ENCODE results near the gene PRKX.
"Not testable (repeated sequence)": the region's sequence is repeated elsewhere in the genome, so short reads cannot be mapped to it uniquely, and the experiment has no call there.

PRKX gene
- total RNA-seq, result 70.1 to 136 (median 71.6) reads per million in 4 donors

GRCh38 chrX:3713225-3713936 lies at the start of gene PRKX:
PRKX (minus strand) TSS chrX:3713649; CDS start chrX:3713253, 396 bp downstream.
- peak; percentile 50 to 81 (median 57) for DNase-seq

GRCh38 chrX:3763111-3763510 lies 49.7 kb upstream of the PRKX start:
- DNase-seq, result no peak

- DNase-seq, result no peak
Observed at GRCh38 chrX:3757510-3758025, 44.1 kb upstream of the PRKX start.

GRCh38 chrX:3748052-3748559 lies 34.7 kb upstream of the PRKX start:
- DNase-seq, result peak in 1 of 5 donors; percentile 21

GRCh38 chrX:3743801-3744439 lies 30.5 kb upstream of the PRKX start:
- peak; percentile 7 to 97 (median 17) for DNase-seq

- DNase-seq, result peak in 1 of 5 donors; percentile 27
Observed at GRCh38 chrX:3740946-3741345, 27.5 kb upstream of the PRKX start.

- peak in 1 of 5 donors; percentile 46 for DNase-seq
Observed at GRCh38 chrX:3738509-3738908, 25.1 kb upstream of the PRKX start.

GRCh38 chrX:3736536-3736935 lies 23.1 kb upstream of the PRKX start:
- not testable (repeated sequence) for DNase-seq

- not testable (repeated sequence) for DNase-seq
Observed at GRCh38 chrX:3735891-3736290, 22.4 kb upstream of the PRKX start.

- DNase-seq, result peak in 1 of 5 donors; percentile 28
Observed at GRCh38 chrX:3734456-3734855, 21.0 kb upstream of the PRKX start.

GRCh38 chrX:3733043-3733430 lies 19.6 kb upstream of the PRKX start:
- DNase-seq, result no peak

- not testable (repeated sequence) for DNase-seq
Observed at GRCh38 chrX:3732326-3733042, 19.0 kb upstream of the PRKX start.

GRCh38 chrX:3728454-3728853 lies 15.0 kb upstream of the PRKX start:
- no peak for DNase-seq

- DNase-seq, result not testable (repeated sequence)
Observed at GRCh38 chrX:3723460-3723859, 10.0 kb upstream of the PRKX start.

- DNase-seq, result no peak
Observed at GRCh38 chrX:3717742-3718420, 4.4 kb upstream of the PRKX start.

GRCh38 chrX:3715921-3716320 lies 2.5 kb upstream of the PRKX start:
- DNase-seq, result no peak

GRCh38 chrX:3714706-3715479 lies 1.4 kb upstream of the PRKX start:
- DNase-seq, result not testable (repeated sequence)

GRCh38 chrX:3713937-3714434 lies 537 bp upstream of the PRKX start:
- DNase-seq, result no peak

- DNase-seq, result peak in 1 of 5 donors; percentile 20
Observed at GRCh38 chrX:3712870-3713224, 602 bp downstream of the PRKX start.

- DNase-seq, result peak in 1 of 5 donors; percentile 25
Observed at GRCh38 chrX:3712051-3712869, 1.2 kb downstream of the PRKX start.
